ENCODE data around the gene SMCP.

Gene SMCP

DNA sequence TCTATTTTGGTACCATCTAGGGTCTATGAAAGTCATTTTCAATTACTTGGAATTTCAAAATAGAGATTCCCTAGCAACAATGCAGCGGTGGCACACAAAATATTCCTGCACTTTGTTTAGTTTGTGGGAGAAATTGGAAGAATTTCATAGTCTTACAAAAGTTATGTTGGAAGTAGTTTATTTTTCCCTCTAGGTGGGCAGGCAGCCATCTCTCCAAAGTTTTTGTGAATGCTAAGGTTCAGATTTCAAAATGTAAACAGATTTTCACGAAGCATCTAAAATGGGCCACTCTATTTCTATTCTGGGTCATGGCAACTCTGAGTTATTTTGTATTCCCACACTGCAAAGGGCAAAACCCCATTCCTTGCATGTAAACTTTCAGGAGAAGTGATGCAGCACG is 8.0 kb downstream of the SMCP start:
- DNase-seq (ENCODE audit: low read depth in 3 of 3, low spot score in 1 of 3): no peak

GRCh38 chr1:152886758-152887409 is 8.8 kb downstream of the SMCP start:
- DNase-seq (ENCODE audit: low read depth in 3 of 3, low spot score in 1 of 3): no peak

DNA sequence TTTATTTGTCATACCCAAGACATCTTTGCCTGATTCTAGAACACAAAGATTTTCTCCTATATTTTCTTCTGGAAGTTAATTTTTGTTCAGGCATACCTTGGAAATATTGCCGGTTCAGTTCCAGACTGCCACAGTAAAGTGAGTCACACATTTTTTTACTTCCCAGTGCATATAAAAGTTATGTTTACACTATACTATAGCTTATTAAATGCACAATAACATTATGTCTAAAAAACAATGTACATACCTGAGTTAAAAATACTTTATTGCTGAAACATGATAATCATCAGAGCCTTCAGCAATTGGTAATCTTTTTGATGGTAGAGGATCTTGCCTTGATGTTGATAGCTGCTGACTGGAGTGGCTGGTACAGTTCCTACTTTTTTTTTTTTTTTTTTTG is 10.0 kb downstream of the SMCP start:
- DNase-seq (ENCODE audit: low read depth in 3 of 3, low spot score in 1 of 3): no peak

GRCh38 chr1:152899027-152899426 is 20.9 kb downstream of the SMCP start:
- DNase-seq (ENCODE audit: low read depth in 3 of 3, low spot score in 1 of 3): no peak

GRCh38 chr1:152899883-152900282 is 21.8 kb downstream of the SMCP start:
- no peak for DNase-seq (ENCODE audit: low read depth in 3 of 3, low spot score in 1 of 3)

GRCh38 chr1:152901631-152902030 is 23.5 kb downstream of the SMCP start:
- DNase-seq (ENCODE audit: low read depth in 3 of 3, low spot score in 1 of 3): no peak

- no peak for DNase-seq (ENCODE audit: low read depth in 3 of 3, low spot score in 1 of 3)
These were observed 24.5 kb downstream of the SMCP start for GRCh38 chr1:152902636-152903035.

DNA sequence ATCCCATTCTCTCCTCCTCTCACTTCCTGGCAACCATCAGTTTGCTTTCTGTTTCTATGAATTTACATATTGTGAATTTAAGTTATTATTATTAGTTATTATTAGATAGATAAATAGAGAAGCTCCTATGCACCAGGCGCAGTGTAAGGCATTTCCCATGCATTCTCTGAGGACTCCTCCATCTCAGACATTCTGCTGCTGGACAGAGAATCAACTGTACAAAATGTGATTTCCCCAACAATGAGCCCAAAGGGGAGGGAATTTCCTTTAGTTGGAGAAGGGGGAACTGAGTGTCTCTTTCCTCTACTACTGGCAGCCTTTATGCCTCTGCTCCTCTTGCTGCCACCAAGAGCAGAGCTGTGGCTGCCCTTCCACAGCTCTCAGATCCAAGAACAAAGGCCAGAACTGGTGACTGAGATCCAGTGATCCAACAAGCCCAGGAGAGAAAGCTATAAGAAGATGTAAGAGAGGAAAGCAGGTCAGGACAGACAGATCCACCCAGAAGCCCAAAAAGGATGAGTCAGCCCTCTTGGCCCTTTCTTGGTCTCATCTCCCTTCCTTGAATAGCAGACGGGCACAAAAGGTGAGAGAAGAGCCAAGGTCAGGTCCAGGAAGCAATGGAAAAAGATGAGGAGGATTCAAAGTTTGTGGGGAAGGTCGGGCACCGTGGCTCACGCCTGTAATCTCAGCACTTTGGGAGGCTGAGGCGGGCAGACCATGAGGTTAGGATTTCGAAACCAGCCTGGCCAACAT is 26.7 kb downstream of the SMCP start:
- DNase-seq (ENCODE audit: low read depth in 3 of 3, low spot score in 1 of 3): no peak

- no peak for DNase-seq (ENCODE audit: low read depth in 3 of 3, low spot score in 1 of 3)
These were observed 28.0 kb downstream of the SMCP start for GRCh38 chr1:152906023-152906565.

GRCh38 chr1:152907686-152908601 is 29.8 kb downstream of the SMCP start, which contains the start of gene IVL:
Gene IVL (plus strand): TSS chr1:152908546. CDS start chr1:152909798, 1,252 bp downstream.
- DNase-seq (ENCODE audit: low read depth in 3 of 3, low spot score in 1 of 3): no peak

DNA sequence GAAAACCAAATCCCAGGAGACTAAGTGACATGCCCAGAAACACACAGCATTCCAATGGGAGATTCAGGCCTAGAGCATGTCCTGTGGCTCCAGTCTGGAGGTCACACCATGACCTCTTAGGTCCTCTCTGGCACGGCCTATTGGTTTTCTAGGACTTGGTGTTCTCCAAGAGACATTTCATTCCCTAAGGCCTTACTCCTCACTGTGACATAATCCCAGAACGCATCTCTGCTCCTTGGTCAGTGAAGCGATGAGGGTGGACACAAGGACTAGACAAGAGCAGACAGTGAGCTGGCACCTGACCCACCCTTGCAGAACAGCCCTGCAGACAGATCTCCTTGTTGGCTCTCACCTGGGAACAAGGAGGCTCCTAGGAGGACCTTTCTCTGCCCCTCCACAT is 31.1 kb downstream of the SMCP start:
- DNase-seq (ENCODE audit: low read depth in 3 of 3, low spot score in 1 of 3): no peak

- no peak for DNase-seq (ENCODE audit: low read depth in 3 of 3, low spot score in 1 of 3)
These were observed 34.3 kb downstream of the SMCP start for GRCh38 chr1:152912471-152912870.

GRCh38 chr1:152912900-152913299 is 34.8 kb downstream of the SMCP start:
- DNase-seq (ENCODE audit: low read depth in 3 of 3, low spot score in 1 of 3): no peak

DNA sequence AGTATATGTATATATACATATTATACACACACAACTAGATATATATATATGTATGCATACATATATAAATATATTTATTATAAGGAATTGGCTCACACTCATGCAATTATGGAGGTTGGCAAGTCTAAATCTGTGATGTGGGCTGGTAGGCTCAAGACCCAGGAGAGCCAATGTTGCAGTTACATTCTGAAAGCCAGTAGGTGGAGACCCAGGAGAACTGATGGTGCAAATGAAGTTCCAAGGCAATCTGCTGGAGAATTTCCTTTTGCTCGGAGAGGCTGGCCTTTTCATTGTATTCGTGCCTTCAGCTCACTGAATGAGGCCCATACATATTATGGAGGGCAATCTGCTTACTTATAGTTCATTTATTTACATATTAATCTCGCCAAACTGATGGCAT is 39.7 kb downstream of the SMCP start:
- no peak for DNase-seq (ENCODE audit: low read depth in 3 of 3, low spot score in 1 of 3)

DNA sequence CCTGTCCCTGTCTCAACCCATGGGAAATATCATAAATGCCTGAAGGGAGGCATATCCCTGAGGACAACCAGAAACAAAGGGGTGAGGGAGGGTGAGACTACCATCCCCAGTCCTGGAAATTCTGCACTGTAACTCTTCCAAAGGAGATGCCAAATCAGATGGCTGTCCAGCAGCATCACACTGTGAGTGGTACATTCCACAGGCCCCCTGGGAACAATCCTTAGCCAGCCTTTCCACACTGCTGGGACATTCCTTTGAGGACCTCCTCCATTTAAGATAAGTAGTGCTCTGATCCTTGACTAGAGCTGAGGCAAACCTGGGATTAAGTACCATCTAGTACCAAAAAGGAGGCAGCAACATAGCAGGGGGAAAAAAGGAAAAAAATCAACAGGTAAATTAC is 40.9 kb downstream of the SMCP start:
- no peak for DNase-seq (ENCODE audit: low read depth in 3 of 3, low spot score in 1 of 3)

DNA sequence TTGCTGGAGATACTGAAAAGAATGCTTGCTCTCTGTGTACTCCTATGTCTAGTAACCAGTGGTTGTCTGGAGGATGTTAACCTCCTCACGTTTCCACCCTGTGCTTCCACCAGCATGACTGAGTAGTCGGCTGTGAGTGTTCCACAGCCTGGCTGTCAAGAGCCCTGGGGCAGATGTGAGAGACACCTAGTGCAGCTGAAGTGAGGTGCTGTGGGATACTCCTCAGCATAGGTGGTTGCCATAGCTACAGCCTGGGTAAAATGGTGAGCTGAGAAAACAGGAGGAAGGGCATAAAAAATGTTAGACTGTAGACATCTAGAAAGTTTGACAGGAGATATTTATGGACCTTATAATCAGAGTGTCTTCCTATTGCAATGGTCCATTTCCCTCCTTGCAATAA is 46.1 kb downstream of the SMCP start:
- no peak for DNase-seq (ENCODE audit: low read depth in 3 of 3, low spot score in 1 of 3)

GRCh38 chr1:152926091-152926490 is 48.0 kb downstream of the SMCP start:
- no peak for DNase-seq (ENCODE audit: low read depth in 3 of 3, low spot score in 1 of 3)

DNA sequence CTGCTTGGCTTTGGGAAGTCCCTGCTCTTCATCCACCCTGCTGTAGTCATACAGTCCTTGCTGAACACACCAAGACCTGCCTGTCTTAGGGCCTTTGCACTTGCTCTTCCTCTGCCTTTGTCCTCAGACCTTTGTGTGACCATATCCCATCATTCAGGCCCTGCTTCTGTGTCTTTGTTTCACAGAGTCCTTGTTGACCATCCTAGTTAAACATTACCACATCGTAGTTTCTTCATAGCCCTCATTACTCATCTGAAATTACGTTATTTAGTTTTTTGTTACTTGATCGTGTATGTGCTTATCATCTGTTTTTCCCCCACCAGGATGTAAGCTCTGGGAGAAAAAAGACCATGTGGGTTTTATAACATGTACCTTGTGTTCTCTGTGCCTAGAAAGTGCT is 50.5 kb downstream of the SMCP start:
- DNase-seq (ENCODE audit: low read depth in 3 of 3, low spot score in 1 of 3): no peak

GRCh38 chr1:152932170-152932811 is 54.2 kb downstream of the SMCP start:
- DNase-seq (ENCODE audit: low read depth in 3 of 3, low spot score in 1 of 3): no peak

GRCh38 chr1:152933196-152933595 is 55.1 kb downstream of the SMCP start:
- DNase-seq (ENCODE audit: low read depth in 3 of 3, low spot score in 1 of 3): no peak

All from stimulated activated CD4-positive, alpha-beta T cell treated with anti-CD3 and anti-CD28 coated beads, TNF-alpha, amount 100 ng/mL, for 1 hour (primary cell).